BLaER1 (cell line): Measurements from ENCODE around the gene GAL3ST1.

Experiments used
- H3K27ac ChIP-seq: shearing (Covaris generic); formaldehyde crosslinking; 2 replicates; pipeline ENCODE4 v1.8.1; 2022
- H3K27me3 ChIP-seq: shearing (Covaris generic); formaldehyde crosslinking; 2 replicates; pipeline ENCODE4 v1.8.1; 2022
- H3K36me3 ChIP-seq: shearing (Covaris generic); formaldehyde crosslinking; 2 replicates; pipeline ENCODE4 v1.8.1; 2022
- H3K4me1 ChIP-seq: shearing (Covaris generic); formaldehyde crosslinking; 2 replicates; pipeline ENCODE4 v1.8.1; 2022
- H3K4me2 ChIP-seq: shearing (Covaris generic); formaldehyde crosslinking; 2 replicates; pipeline ENCODE4 v1.8.1; 2022
- H3K4me3 ChIP-seq: shearing (Covaris generic); formaldehyde crosslinking; 2 replicates; pipeline ENCODE4 v1.8.1; 2022
- H3K9ac ChIP-seq: shearing (Covaris generic); formaldehyde crosslinking; 2 replicates; pipeline ENCODE4 v1.8.1; 2022
- H3K9me3 ChIP-seq: shearing (Covaris generic); formaldehyde crosslinking; 2 replicates; pipeline ENCODE4 v1.8.1; 2022
- H4K20me1 ChIP-seq: shearing (Covaris generic); formaldehyde crosslinking; 2 replicates; pipeline ENCODE4 v1.8.1; 2022
- Cebpa-rat ChIP-seq: shearing (Covaris generic); IDR thresholded peaks from 2 replicates; pipeline ENCODE4 v1.8.1; 2022

GAL3ST1 gene

GRCh38 chr22:30609260-30610185 is 35.1 kb upstream of the GAL3ST1 start:
- Histone ChIP-seq H3K9ac (peak overlapping the region; percentile 34; the same call in 1 of the 2 replicates), H4K20me1 (no peaks in the 10 kb centered on the region), H3K27ac (peak overlapping the region; percentile 49; the same call in 1 of the 2 replicates), H3K4me2 (peak overlapping the region; percentile 95), H3K27me3 (no peaks in the 10 kb centered on the region), H3K9me3 (no peaks in the 10 kb centered on the region), H3K4me1 (peaks cover 59% of the 10 kb centered on the region), H3K36me3 (no peaks in the 10 kb centered on the region), H3K4me3 (no peak overlapping the region)
- no peak for TF ChIP-seq Cebpa-rat

GRCh38 chr22:30607939-30608338 is 33.5 kb upstream of the GAL3ST1 start:
- no peaks in the 10 kb centered on the region for H3K9me3 ChIP-seq
- no peaks in the 10 kb centered on the region for H4K20me1 ChIP-seq
- TF ChIP-seq Cebpa-rat: no peak
- H3K27ac ChIP-seq: peak overlapping the region; percentile 75; the same call in 1 of the 2 replicates
- no peaks in the 10 kb centered on the region for H3K36me3 ChIP-seq
- peaks cover 59% of the 10 kb centered on the region for H3K4me1 ChIP-seq
- H3K9ac ChIP-seq: 0 out of 2 replicates have a peak overlapping the region, but pooled peaks have one; percentile 76
- H3K4me3 ChIP-seq: 0 out of 2 replicates have a peak overlapping the region, but pooled peaks have one; percentile 68
- H3K4me2 ChIP-seq: peak overlapping the region; percentile 95
- H3K27me3 ChIP-seq: no peaks in the 10 kb centered on the region

GRCh38 chr22:30607300-30607930 is 33.0 kb upstream of the GAL3ST1 start:
- Histone ChIP-seq H3K27ac (peak overlapping the region; percentile 75), H3K4me1 (peaks cover 59% of the 10 kb centered on the region), H4K20me1 (no peaks in the 10 kb centered on the region), H3K9ac (peak overlapping the region; percentile 76), H3K36me3 (no peaks in the 10 kb centered on the region), H3K27me3 (no peaks in the 10 kb centered on the region), H3K4me3 (peak overlapping the region; percentile 68), H3K9me3 (no peaks in the 10 kb centered on the region), H3K4me2 (peak overlapping the region; percentile 95)
- TF ChIP-seq Cebpa-rat: no peak

GRCh38 chr22:30606455-30607299 is 32.2 kb upstream of the GAL3ST1 start, which contains the start of gene TCN2:
TSS of gene TCN2 (plus strand) at chr22:30607174. CDS start at chr22:30607332, 158 bp downstream.
- Histone ChIP-seq H3K4me2 (peak within 1 kb of the TSS; percentile 95), H3K4me1 (peaks cover 59% of the 10 kb centered on the region), H3K27ac (peak within 1 kb of the TSS; percentile 75), H3K4me3 (peak within 1 kb of the TSS; percentile 68), H3K9ac (peak within 1 kb of the TSS; percentile 76), H3K9me3 (no peaks in the 10 kb centered on the region), H3K27me3 (no peaks in the 10 kb centered on the region), H4K20me1 (no peaks in the 10 kb centered on the region), H3K36me3 (no peaks in the 10 kb centered on the region)
- no peak for TF ChIP-seq Cebpa-rat

GRCh38 chr22:30605449-30606110 is 31.1 kb upstream of the GAL3ST1 start:
- H3K4me3 ChIP-seq: 0 out of 2 replicates have a peak overlapping the region, but pooled peaks have one; percentile 68
- H4K20me1 ChIP-seq: no peaks in the 10 kb centered on the region
- H3K27ac ChIP-seq: peak overlapping the region; percentile 71; the same call in 1 of the 2 replicates
- no peaks in the 10 kb centered on the region for H3K27me3 ChIP-seq
- no peak for TF ChIP-seq Cebpa-rat
- no peaks in the 10 kb centered on the region for H3K9me3 ChIP-seq
- peak overlapping the region; percentile 63; the same call in 1 of the 2 replicates for H3K9ac ChIP-seq
- H3K4me2 ChIP-seq: peak overlapping the region; percentile 95
- H3K4me1 ChIP-seq: peaks cover 58% of the 10 kb centered on the region
- H3K36me3 ChIP-seq: no peaks in the 10 kb centered on the region

- Histone ChIP-seq H3K4me3 (no peak overlapping the region), H3K27ac (no peak overlapping the region), H3K9ac (no peak overlapping the region), H4K20me1 (no peaks in the 10 kb centered on the region), H3K36me3 (no peaks in the 10 kb centered on the region), H3K9me3 (no peaks in the 10 kb centered on the region), H3K4me1 (peaks cover 50% of the 10 kb centered on the region), H3K4me2 (no peak overlapping the region), H3K27me3 (no peaks in the 10 kb centered on the region)
- no peak for TF ChIP-seq Cebpa-rat
These were observed 30.3 kb upstream of the GAL3ST1 start for GRCh38 chr22:30604723-30605122.

GRCh38 chr22:30603801-30604200 is 29.3 kb upstream of the GAL3ST1 start:
- TF ChIP-seq Cebpa-rat: no peak
- Histone ChIP-seq H4K20me1 (no peaks in the 10 kb centered on the region), H3K4me1 (peaks cover 41% of the 10 kb centered on the region), H3K27ac (no peak overlapping the region), H3K9ac (no peak overlapping the region), H3K4me3 (no peak overlapping the region), H3K36me3 (no peaks in the 10 kb centered on the region), H3K27me3 (no peaks in the 10 kb centered on the region), H3K9me3 (no peaks in the 10 kb centered on the region), H3K4me2 (no peak overlapping the region)

GRCh38 chr22:30602049-30602448 is 27.6 kb upstream of the GAL3ST1 start:
- Histone ChIP-seq H3K9ac (no peak overlapping the region), H4K20me1 (no peaks in the 10 kb centered on the region), H3K4me3 (no peak overlapping the region), H3K4me2 (no peak overlapping the region), H3K27me3 (no peaks in the 10 kb centered on the region), H3K36me3 (no peaks in the 10 kb centered on the region), H3K9me3 (no peaks in the 10 kb centered on the region), H3K4me1 (peaks cover 23% of the 10 kb centered on the region), H3K27ac (no peak overlapping the region)
- TF ChIP-seq Cebpa-rat: no peak

GRCh38 chr22:30601464-30601863 is 27.0 kb upstream of the GAL3ST1 start:
- TF ChIP-seq Cebpa-rat: no peak
- H4K20me1 ChIP-seq: no peaks in the 10 kb centered on the region
- no peaks in the 10 kb centered on the region for H3K36me3 ChIP-seq
- H3K4me3 ChIP-seq: no peak overlapping the region
- no peaks in the 10 kb centered on the region for H3K27me3 ChIP-seq
- H3K4me2 ChIP-seq: no peak overlapping the region
- H3K27ac ChIP-seq: no peak overlapping the region
- no peak overlapping the region for H3K9ac ChIP-seq
- H3K9me3 ChIP-seq: no peaks in the 10 kb centered on the region
- peaks cover 18% of the 10 kb centered on the region for H3K4me1 ChIP-seq
